HG03196 (cell line): ENCODE results near the gene VIM.
"Not testable (repeated sequence)": the region's sequence is repeated elsewhere in the genome, so short reads cannot be mapped to it uniquely, and the experiment has no call there.

Experiments used
- ATAC-seq: cut with Tn5 transposase; IDR thresholded peaks from one replicate; pipeline ENCODE4 v1.9.1; 2021; ENCODE audit not compliant: unreplicated experiment

The VIM gene

DNA sequence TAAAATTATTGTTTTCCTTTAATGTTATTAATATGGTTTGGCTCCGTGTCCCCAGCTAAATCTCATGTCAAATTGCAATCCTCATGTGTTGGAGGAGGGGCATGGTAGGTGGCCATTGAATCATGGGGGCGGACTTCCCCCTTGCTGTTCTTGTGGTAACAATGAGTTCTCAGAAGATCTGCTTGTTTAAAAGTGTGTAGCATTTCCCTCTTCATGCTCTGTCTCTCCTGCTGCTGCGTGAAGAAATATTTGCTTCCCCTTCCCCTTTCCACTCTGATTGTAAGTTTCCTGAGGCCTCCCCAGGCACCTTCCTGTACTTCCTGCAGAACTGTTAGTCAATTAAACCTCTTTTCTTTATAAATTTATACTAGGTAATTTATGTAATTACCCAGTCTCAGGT is 27.5 kb downstream of the VIM start:
- ATAC-seq: no peak

DNA sequence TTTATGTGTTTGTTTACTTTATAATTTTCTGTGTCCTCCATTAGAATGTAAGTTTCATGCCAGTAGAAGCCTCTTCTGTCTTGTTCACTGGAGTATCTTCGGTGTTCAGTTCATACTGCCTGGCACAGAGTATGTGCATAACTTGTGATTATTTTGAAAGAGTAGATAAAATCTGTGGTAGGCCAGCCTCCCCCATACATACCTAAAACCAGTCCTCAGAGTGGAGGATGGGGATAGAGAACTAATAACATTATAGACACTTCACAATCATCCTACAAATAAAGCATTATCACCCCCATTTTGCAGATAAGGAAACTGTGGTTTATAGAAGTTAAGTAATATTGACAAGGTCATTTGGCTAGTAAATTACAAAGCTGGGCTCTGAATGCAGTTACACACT is 28.0 kb downstream of the VIM start:
- ATAC-seq: no peak

DNA sequence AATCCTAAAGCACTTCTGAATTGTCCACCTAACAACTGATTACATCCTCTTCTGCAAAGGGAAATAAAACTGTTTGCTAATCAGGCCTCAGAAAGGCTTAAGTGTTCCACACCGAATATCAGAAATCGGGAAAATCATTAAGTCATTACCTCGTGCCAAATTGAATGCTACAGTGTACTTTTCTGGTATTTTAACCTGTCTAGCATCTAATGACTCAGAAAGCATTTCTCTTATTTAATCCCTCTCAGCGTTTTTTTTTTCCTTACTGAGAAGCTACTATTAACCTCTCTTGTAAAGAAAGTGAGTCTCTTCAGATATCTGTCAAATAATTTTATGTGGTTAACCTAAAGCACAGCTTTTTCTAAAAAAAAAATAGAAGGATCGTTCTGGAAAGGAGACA is 28.6 kb downstream of the VIM start:
- ATAC-seq: no peak

DNA sequence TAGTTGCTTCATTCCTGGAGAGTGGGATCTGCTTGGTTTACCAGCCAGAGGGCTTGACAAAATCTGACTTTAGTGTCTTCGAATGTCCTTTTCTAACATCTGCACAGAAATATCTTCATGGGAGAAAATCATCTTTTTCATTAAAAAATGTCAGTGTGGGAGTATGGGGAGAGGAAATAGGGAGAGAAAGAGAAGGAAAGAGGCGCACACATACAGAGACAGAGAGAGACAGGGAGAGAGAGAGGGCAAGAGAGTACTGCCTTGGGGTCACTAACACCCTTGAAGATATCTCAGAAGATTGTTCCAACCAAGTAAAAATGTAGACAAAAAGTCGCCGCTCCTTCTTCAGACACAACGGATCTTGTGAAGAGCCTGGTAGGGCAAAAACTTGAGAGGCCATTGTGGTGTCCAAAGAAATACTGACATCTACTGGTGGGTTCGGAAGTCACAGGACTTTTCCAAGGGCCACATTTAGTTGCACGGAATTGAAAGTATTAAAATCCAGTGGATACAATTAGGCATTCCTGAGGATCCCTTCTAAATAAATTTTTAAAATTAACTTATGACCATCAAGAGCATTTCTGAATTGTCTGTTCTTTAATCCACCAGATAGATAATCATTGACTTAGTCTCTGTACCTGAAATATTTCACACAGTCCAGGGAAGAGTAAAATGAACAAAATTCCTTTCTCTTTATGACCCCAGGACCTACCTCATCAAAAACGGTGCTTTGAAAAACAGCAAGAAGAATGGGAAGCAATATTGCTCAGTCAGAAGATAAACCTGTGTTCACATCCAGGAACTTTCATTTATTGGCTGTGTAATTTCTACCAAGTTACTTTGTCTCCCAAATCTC is 29.7 kb downstream of the VIM start:
- ATAC-seq: peak; percentile 68

DNA sequence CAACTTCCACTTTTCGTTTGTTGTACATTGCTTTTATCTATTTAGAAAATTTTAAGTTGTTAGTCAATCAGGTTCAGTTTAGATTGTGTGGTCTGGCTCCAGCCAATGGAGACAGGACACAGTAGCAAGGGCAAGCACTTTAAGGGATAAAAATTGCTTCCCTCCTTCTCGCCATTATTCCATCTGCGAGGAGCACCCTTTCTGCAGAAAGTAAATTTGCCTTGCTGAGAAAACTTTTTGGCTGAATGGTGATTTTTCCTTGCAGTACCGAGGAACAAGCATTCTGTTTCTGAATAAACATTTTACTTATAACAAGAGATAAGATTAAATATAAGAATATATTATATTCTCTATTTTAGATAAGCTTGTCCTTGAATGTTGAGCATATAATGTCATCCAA is 34.5 kb downstream of the VIM start:
- no peak for ATAC-seq

DNA sequence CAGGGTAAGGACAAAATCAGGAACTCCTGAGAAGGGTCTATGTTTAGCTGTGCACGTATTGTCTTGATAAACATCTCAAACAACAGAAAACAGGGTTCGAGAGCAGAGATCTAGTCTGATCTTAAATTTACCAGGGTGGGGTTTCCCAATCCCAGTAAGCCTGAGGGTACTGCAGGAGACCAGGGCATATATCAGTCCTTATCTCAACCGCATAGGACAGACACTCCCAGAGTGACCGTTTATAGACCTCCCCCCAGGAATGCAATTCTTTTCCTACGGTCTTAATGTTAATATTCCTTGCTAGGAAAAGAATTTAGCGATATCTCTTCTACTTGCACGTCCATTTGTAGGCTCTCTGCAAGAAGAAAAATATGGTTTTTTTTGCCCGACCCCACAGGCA is 35.5 kb downstream of the VIM start:
- no peak for ATAC-seq

DNA sequence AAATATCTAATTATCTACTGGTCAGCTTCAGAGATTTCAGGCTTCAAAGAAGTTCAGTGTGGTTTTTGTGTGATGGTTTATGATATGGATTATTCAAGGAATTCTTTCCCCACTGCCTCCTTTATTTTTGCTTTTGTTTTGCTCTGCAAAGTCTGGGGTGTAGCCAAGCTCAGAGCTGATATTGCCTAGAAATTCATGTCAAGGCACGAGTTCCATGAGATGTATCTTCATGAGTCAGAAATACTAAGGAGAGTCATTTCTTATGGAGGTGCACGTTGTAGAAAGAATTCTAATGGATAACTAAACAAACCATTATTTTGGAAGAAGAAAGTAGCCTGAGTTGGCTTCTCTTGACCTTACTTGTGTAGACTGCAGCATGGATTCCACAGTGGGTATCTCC is 37.4 kb downstream of the VIM start:
- ATAC-seq: no peak

DNA sequence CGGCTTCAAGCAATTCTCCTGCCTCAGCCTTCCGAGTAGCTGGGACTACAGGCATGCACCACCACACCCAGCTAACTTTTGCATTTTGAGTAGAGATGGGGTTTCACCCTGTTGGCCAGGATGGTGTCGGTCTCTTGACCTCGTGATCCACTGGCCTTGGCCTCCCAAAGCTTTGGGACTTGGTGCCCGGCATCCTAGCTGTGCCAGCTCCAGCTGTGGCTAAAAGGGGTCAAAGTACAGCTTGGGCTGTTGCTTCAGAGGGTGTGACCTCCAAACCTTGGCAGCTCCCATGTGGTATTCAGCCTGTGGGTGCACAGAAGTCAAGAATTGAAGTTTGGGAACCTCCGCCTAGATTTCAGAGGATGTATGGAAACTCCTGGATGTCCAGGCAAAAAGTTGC is 38.5 kb downstream of the VIM start:
- ATAC-seq: not testable (repeated sequence)

DNA sequence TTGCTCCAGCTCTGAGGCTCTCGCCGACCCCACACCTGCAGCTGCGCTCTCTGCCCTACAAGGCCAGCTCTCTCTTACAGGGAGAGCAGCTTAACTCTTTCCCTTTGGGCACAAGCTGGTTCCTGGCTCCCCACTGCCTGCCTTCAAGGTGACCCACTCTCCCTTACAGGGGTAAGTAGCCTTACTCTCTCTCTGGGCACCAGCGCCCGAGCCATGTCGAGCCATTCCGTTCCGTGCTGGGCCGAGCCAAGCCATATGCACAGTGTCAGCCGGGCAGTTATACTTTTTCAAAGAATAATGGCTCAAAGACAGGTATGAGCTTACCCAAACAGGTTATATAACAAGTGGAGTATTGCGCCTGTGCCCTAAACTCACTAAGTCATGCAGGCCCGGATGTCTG is 44.6 kb downstream of the VIM start:
- ATAC-seq: no peak

DNA sequence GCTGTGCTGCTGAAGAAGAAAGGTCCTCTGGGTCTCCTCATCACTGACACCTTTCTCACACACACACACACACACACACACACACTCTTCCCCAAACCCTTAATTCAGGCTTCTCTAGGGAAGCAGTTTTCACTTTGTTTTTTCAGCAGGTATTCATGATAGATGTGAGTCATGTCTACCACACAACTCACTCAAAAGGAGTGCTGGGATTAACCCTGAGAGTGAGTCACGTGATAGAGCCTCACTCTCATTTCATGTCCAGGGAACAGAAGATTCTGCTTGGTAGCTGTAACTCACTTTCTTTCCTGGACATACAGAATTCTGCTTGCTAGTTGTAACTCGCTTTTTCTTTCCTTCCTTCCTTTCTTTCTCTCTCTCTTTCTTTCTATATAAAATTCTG is 45.4 kb downstream of the VIM start:
- ATAC-seq: no peak

DNA sequence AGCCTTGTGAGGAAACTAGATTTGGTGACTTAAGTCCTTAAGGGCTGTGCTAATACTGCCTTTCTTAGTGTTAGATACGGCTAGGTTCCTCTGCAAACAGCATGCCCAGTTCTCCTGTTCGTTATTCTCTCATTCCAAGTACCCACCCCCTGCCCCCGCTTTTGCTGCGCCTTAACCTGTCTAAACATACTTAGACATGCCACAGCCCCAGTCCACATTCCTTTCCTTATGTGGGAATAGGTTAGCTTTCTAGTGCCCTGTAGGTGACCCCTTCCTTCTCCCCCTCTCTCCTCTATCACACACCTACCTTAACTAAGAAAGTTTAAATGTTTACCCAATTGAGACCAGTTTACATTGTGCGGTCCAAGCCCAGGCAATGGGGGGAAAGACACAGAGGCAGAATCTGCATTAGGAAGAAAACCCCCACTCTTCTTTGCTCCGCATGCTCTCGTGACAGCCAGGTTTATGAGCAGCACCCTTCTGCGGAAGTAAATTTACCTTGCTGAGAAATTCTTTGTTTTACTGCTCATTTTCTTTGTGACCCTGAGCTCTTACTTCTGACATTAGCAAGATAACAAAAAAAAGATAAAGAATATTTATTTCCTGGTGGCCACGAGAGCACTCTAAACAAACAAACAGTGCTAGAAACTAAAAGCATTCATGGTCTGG is 48.8 kb downstream of the VIM start:
- no peak for ATAC-seq

DNA sequence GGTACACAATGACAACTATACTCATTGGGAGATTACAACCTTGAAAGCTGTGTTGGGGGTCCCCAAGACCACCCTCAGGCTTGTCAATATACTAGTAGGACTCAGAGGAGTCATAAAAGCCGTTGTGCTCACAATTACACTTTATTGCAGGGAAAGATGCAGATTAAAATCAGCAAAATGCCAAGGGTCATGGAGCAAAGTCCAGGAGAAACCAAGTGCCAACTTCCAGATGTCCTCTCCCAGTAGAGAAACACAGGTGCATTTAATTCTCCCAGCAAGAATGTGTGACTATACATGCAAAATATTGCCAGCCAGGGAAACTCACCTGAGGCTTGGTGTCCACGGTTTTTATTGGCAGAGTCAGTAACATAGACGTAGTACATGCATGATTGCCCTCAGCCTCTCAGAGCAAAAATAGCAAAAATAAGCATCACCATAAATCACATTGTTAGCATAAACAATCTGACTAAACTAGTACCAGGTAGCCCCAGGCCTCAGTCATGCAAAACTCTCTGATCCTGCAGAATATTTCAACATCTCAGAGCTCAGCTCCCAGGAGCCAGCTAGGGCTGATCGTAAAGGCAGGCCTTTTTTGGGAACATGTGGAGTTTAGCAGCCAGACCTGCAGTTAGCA is 50.7 kb downstream of the VIM start:
- ATAC-seq: no peak

DNA sequence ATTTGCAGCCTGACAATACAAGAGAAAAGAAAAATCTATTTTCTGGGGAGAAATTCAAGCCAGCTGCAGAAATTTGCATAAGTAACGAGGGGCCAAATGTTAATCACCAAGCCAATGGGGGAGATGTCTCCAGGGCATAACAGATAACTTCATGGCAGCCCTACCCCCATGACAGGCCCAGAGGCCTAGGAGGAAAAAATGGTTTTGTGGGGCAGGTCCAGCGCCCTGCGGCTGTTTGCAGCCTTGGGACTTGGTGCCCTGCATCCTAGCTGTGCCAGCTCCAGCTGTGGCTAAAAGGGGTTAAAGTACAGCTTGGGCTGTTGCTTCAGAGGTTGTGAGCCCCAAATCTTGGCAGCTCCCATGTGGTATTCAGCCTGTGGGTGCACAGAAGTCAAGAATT is 54.3 kb downstream of the VIM start:
- ATAC-seq: no peak

DNA sequence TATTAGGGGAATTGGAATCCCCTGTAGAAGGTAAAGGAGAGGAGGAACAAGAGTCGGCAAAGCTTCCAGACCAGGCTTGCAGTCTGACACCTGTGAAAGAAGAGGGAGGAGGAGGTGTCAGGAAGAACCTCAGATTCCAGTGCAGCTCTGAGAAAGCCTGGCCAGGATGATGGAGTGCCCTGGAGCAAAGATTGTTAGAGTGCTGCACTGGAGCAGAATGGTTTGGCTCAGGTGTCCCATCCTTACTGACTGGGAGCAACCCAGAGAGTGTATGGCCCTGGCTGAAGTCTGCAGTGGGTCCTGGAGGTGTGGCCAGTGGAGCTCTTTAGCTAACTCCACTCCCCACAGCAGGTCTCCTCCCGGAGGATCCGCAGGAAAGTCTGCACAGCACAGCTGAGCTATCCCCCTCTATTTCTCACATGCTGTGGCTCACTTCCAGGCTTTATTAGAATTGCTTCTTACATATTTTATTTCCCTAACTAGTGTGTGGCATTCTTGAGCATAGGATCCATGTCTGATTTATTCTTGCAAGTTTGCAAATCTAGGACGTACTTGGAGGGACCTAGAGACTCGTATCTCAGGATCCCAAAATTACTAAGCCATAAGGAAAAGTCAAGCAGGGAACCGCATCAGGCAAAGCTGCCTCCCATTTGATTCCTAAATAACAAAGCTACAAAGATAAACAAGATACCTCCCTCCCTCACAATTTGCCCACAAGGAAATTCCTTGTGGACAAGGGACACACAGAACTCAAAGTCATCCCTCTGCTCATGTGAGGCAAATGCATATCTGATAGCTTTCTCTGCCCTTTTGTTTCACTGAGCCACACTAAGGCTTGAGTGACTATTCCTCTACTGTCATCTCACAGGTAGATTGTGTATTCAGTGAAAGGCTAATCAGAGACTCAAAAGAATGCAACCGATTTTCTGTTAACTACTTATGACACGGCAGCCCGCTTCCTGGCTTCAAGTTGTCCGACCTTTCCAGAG is 58.8 kb downstream of the VIM start:
- no peak for ATAC-seq
